Epithelial cell of esophagus (primary cell): Measurements from ENCODE around the gene KLHL41.
"Not testable (repeated sequence)": the region's sequence is repeated elsewhere in the genome, so short reads cannot be mapped to it uniquely, and the experiment has no call there.

Experiments
- DNase-seq: peaks from one replicate; pipeline ENCODE4 v3.0.0; 2010; ENCODE audit warnings: low read depth
- H3K4me3 ChIP-seq: 2 replicates; pipeline ENCODE4 v1.5.1; 2011; ENCODE audit warnings: mild to moderate bottlenecking, low read length, control low read depth
- CTCF ChIP-seq: IDR thresholded peaks from 2 replicates; pipeline ENCODE4 v1.5.1; 2011; ENCODE audit warnings: low read depth, mild to moderate bottlenecking, low read length, control low read depth, inconsistent platforms; ENCODE audit not compliant: insufficient read depth; ENCODE audit errors: missing control alignments

The KLHL41 gene

GRCh38 chr2:169540146-169540545, 30.6 kb downstream of the KLHL41 start:
- no peak overlapping the region for H3K4me3 ChIP-seq
- DNase-seq, result no peak
- no peak for TF ChIP-seq CTCF

- H3K4me3 ChIP-seq, result no peak overlapping the region
- no peak for DNase-seq
- TF ChIP-seq CTCF, result no peak
These were observed 32.9 kb downstream of the KLHL41 start for GRCh38 chr2:169542433-169542832.

GRCh38 chr2:169546756-169547155, 37.3 kb downstream of the KLHL41 start:
- H3K4me3 ChIP-seq, result no peak overlapping the region
- TF ChIP-seq CTCF, result no peak
- no peak for DNase-seq

GRCh38 chr2:169561364-169561763, 51.9 kb downstream of the KLHL41 start:
- no peak for TF ChIP-seq CTCF
- DNase-seq, result no peak
- H3K4me3 ChIP-seq, result no peak overlapping the region

GRCh38 chr2:169562084-169562483, 52.6 kb downstream of the KLHL41 start:
- not testable (repeated sequence) for DNase-seq, H3K4me3 ChIP-seq

- DNase-seq, result no peak
- no peak for TF ChIP-seq CTCF
- H3K4me3 ChIP-seq, result no peak overlapping the region
These were observed 53.0 kb downstream of the KLHL41 start for GRCh38 chr2:169562519-169562918.

GRCh38 chr2:169565686-169566085, 56.2 kb downstream of the KLHL41 start:
- no peak overlapping the region for H3K4me3 ChIP-seq
- no peak for TF ChIP-seq CTCF
- DNase-seq, result peak; percentile 20

- no peak for DNase-seq
- no peak overlapping the region for H3K4me3 ChIP-seq
- TF ChIP-seq CTCF, result no peak
These were observed 60.4 kb downstream of the KLHL41 start for GRCh38 chr2:169569948-169570347.

GRCh38 chr2:169570752-169571151, 61.2 kb downstream of the KLHL41 start:
- not testable (repeated sequence) for DNase-seq, H3K4me3 ChIP-seq
